ENCODE results near the gene NKX1-1.
A peak's percentile ranks its signal among the peaks of the same experiment; 100 is the strongest.

Gene NKX1-1

DNA sequence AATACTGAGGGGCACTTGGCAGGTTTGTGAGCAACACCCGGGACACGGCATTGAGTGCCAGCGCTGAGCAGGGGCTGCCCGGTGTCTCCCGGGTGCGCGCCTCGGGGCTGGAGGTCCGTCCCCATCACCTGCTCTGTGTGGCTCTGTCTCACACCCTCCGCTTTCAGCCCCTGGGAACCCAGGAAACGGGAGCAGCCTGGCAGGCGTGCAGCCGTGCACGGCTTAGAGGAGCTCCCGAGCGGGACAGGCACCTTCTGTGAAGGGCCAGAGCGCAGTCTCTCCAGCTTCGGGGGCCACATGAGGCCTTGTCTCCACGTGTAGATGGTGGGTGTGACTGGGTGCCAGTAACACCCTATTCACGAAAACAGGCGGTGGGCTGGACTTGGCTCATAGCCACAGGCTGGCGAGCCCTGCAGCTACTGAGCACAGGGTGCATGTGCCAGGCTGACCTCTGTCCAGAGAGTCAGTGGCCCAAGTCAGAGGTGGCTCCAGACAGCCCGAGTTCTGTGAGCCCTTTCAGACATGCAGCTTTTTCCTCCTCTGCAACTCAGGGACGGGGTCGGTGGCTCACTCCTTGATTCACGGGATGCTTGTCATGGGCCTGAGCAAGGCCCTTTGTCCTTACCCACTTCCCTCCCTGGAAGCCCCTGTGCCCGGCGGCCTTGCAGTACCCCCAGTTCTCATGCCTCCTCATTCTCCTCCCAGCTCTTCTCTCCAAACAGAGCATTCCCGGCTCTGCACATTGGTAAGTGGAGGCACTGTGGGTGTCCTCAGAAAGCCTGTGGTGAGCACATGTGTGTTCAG lies 35.7 kb downstream of the NKX1-1 start:
- DNase-seq = no peak

DNA sequence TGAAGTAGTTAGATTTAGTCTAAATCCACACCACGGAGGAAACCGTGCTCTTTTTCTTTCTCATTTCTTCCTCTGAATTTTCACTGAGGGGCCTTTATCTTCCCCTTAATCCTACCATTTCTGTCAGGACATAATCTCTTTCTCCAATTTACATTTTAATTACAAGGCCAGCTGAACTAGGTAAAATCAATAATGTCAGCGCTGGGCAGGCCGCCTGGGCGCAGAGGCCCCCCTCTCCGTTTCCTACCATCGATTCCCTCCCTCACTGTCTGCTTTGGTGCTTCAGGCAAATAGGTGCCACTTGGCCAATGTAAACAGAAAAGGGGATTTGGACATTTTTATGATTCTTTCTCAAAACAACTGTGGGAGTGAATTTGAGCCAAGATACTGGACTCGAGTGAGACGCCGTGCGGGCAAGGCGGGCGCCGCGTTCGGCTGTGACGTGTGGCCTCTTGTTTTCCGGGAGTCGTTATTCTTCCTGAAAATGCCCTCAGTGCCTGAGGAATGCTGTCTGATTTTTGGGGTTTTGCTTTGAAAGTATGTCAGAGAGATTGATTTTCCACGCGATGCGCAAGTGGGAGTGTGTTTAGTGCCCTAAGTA lies 36.7 kb downstream of the NKX1-1 start:
- no peak for DNase-seq

DNA sequence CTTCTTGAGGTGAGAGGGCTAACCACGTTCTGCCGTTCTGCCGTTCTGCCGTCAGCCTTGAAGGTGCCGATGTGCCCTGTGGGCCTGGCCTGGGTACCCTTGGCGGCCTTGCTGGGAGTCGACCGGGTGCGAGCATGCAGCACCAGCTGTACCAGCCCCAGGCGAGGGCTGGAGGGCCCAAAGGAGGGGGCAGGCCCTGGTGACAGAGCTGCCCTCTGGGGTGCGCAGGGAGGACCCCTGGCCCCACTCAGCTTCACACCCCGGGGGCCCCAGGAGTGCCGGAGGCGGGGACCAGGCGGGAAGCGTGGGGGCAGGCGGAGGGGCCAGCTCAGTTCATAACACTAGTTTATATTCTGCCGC lies 37.2 kb downstream of the NKX1-1 start:
- no peak for DNase-seq

DNA sequence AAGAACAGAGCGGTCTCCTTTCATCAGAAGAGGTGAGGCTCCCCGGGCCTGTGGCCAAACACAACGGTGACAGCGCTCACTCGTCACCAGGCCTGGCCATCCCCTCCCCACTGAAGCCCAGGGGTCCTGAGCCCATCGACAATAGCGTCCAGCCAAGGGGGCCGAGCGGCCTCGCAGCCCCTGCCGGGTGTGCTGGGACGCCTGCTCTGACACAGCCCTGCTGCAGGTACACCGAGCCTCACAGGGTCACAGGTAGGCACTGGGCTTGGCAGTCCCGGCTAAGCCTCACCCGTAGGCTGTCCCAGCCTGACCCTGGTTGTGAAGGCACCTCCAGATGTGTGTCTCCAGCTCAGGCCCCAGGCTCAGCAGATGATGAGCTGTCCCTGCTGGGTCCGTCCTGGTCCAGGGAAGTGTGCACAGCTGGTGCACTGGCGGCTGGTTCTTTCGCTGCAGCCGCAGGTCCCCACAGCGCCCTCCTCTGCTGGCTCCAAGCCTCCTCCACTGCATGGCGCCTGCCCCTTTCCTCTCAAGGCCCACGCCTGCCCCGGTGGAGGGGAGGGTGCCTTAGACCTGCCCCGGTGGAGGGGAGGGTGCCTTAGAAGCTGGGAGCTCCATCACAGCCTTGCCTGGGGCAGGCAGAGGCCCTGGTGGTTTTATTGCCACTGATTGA lies 37.7 kb downstream of the NKX1-1 start:
- DNase-seq = no peak

DNA sequence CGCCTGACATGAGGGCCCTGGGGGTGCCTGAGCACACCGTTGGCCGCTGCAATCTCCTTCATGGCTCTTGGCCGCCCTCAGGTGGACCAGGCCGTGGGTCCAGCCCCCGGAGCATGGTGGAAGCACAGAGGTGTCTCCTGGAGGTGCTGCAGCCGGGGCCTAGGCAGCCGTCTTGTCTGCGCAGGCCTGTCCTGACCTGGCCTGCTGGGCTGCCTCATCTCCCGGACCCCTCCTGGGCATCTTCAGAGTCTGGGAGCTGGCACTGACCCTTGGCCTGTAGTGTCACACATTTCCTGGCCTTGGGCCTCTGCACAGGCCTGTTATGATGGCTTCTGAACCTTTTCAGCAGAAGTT lies 38.3 kb downstream of the NKX1-1 start:
- no peak for DNase-seq

DNA sequence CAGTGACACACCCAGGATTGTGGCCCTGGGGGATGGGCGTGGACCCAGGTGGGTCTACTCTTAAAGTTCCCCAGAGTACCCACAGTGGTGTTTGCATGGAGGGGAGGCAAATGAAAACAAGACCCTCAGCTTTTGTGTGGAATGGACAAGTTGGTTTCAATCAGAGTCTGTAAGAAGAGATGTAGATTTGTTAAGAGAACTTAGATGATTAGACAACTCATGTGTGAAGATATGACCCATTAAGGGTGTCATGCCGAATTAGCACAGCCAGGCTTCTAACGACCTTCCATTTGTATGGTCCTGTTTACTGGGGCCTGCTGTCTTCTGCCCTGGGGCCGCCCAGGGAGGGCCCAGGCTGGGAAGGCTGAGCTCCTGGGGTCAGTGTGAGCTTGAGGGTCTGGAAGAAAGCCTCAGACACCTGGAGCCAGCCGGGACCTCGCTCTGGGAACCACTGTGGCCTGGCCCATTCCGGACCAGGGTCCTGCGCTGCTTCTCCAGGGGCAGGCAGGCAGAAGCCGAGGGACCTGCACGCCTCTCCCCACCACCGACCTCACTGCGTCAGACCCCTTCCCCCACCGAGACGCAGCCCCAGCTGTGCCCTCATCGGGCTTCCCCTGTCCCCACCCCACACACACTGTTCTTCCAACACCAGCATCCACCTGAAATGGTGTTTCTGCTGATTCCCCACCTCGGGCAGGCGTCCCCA lies 38.9 kb downstream of the NKX1-1 start:
- DNase-seq = no peak

DNA sequence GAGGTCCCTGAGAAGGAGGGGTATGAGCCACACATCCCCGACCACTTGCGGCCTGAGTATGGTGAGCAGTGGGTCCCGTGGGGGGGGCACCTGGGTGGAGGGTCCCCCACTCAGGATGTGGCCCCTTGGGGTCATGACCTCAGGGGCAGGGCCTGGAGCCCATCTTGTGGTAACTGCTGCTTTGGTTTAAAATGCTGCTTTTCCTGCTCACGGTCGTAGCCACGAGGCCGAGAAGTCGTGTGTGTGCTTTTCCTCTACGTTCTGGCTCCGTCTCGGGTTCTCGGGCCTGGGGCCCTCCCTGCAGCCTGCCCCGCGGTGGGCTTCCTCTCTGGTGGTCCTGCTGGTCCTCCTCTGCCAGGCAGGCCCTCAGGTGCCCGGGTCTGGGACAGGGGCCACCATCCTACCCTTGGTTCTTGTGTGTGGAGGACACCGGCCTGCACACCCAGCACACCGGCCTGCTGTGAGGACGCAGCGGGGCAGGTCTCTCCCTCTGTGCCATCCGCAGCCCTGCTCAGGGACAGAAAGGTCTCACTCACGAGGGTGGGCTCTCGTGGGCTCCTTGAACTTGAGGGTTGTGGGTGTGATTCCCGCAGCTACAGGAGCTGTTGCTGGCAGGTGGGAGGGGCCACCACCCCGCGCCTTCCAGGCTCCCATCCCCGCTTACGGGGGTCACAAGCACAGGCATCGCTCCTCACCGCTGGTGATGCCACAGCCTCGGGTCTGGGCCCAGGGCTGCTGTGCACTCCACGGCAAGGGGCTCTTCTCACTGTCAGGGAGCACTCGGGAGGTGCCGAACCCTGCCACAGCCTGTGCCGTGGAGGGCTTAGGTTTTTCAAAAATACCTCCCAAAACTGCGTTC lies 39.6 kb downstream of the NKX1-1 start:
- no peak for DNase-seq

DNA sequence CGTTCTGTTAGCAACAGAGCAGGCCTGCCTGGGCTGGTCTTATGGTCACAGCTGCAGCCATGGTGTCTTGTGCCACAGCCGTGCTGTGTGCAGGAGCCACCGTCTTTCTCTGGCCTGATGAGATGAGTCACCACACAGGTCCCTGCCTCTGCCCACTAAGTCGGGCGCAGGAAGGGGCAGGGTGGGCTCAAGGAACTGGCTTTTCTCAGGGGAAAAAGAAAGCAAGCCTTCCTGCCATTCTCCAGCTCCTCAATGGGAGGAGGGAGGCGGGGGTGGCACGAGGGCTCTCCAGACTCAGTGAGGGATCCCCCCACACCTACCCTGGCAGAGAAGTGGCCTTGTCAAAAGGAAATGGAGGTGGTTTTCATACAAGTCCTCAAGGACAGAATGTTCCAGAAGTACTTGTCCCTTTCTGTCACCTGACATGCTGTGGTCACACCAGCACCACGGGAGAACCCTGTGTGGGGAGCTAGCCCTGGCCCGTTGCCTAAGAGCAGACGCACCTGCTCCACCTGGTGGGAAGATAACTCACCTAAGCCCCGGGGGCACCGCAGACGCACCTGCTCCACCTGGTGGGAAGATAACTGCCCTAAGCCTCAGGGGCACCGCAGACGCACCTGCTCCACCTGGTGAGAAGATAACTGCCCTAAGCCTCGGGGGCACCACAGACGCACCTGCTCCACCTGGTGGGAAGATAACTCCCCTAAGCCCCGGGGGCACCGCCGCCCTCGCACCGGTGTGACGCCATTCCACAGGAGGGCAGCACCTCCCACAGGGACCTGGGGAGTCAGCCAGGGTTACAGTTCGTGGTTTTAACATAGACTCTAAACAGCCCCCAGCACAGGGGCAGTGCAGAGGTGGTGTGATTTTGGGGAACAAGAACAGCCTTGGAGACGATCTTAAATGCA lies 40.7 kb downstream of the NKX1-1 start:
- DNase-seq = no peak

DNA sequence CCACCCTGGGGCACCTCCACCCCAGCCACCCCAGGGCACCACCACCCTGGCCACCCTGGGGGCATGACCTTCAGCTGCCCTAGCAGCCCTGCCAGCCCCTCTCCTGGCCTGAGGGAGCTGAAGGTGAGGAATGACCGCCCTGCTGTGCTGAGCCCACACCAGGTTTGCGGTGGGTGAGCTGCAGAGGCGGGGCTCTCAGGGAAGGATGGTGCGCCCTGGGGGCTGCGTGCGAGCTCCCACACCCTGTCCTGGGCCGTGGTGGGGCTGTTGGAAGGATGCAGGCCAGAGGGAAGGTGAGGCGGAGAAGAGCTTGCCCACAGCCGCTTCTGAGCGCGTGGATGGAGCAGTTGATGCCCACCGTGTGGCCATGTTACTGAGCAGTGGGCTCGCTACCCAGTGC lies 41.5 kb downstream of the NKX1-1 start:
- no peak for DNase-seq

DNA sequence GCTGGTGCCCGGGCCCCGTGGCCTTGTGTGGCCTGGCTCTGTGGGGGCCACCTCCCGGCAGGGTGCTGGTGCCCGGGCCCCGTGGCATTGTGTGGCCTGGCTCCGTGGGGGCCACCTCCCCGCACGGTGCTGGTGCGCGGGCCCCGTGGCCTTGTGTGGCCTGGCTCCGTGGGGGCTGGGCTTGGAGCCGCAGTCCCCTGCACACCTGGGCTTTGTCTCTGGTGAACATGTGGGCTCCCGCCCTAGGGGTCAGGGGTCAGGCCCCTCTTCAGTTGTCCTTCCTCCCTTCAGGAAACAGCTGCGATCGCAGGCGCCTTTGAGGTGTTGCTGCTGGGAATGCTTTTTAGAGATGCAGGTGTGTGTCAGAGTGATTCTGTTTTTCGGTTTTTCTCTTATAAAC lies 42.0 kb downstream of the NKX1-1 start:
- no peak for DNase-seq

DNA sequence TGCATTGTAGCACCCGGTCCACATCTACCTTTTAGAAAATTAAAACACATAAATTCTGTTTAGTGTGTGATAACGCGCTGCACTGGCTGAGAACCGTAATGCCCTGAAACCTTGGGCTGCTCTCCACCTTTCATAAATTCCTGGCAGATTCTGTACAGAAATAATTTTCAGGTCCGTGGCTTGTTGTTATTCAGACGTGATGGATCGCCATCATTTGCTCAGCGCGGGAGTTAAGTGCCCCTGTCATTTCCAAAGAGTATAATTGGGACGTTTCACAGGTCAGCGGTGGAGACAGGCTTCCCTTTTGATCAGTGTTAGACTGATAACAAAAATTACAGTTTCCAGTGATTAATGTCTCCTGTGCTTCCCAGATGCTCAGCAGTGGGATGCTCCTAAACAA lies 42.7 kb downstream of the NKX1-1 start:
- DNase-seq = no peak

DNA sequence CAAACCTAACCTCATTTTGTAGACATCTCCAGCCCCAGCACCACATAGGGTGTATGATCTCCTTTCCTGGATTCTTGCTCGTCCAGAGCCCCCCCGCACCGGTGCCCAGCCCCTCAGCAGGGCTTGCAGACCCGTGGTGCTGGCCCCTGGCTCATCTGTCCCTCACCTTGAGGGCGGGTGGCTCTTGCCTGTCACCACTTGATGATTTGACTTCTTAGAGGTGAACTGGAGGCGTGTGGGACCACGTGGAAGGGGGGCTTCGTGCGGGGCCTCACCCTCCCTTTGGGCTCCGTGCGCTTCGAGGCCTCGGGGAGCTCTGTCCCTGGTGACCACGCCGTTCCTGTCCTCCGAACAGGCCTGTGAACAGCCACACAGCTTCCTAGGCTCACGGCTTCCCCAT lies 43.7 kb downstream of the NKX1-1 start:
- no peak for DNase-seq

DNA sequence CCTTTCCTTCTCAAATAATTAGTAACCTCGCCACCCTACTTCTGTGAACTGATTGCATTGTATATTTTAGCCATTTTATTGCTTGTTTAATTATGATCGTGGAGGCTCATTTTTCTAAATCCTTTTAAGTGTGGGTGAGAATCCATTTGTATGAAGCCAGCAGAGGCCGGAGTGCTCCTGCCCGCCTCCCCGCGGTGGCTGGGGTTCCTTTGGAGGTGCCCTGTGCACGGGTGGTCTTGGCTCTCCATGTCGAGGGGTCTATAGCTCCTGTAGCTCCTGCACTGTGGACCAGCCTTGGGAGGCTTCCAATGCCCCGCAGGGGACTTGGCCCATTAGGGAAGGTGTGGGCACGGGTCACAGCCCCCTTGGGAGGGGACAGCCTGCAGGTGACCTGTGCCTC lies 44.2 kb downstream of the NKX1-1 start:
- DNase-seq = no peak

DNA sequence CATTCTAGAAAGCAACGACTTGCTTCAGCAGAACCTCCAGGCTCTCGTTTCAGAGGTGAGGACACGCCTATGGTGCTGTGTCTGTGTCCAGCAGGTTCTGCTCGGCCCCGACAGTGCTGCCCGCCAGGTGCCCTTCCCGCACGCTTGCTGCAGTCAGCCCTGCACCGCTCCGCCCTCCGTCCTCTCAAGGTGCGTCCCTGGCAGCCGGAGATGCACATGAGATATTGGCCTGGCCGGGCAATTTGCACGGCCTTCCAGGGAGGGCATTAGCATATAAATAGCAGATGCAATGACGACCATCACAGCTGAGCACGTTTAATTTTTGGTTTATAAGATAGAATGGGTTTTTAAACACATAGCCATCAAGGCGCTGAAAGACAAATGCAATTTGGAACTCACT lies 44.8 kb downstream of the NKX1-1 start:
- no peak for DNase-seq

DNA sequence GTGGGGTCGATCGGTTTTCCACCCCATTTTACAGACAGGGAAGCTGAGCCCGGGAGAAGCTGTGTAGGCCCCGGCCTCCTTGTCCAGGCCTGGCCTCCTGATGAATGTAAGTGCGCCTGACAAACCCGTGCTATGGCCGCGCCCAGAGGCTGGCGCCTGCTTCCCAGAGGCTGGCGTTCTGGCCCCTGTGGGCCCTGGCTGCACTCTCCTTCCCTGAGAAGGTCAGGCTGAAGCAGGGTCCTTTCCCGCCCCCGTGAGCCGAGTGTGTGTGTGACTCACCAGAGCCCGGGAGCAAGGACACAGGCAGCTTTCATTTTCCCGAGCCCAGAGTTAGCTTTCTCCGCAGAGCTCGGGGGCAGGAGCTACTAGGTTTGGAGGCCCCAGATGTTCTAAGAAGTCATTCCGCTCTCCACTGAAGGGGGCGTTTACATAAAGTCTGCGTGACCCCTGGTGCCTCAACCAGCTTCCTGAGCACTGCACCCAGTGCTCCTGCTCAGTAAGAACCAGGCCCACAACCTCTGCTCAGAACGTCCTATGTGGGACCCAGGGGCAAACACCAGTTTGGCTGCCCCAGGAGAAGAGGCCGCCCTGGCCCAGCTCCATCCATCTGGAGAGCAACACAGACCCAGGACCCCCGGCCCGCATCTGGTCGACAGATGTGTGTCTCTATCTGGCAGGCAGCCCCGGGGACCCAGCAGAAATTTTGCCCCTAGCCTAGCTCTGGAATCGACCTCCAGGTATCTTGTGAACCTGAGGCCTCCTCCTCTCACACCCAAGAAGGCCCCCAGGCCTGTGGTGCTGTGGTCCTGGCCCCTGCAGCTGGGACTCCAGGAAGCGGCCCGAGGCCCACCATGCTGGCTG lies 45.6 kb downstream of the NKX1-1 start:
- DNase-seq = no peak

DNA sequence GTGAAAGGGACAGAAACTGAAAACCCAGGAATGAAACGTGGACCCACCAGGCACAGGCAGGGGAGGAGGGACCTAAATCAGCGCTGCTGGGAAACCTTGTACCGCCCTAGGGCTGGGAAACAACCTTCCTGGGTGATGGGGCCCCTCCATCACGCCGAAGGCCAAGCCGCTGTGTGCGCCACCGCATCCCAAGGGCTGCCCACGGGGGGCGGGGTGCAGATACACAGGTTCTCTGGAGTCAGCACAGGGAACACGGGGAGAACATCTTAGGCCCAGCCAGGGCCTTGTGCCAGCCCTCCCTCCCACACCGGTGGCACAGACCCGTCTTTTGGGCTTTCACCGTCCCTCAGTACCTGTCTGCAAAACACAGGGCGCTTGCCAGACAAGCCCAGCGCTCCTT lies 46.3 kb downstream of the NKX1-1 start:
- no peak for DNase-seq

DNA sequence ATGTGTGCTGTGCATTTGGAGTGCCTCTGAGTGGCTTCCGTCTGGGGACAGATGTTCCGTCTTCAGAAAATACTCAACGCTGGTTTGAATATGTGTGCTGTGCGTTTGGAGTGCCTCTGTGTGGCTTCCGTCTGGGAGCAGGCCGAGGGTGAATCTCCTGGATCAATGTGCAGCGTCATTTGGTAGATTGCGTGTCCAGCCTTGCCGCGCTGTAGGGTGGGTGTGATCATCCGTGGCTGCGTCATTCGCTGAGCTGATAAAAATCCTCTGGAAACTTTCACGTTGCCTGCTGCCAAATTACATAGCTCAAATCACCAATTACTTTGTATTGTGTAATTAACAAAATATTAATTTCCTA lies 47.1 kb downstream of the NKX1-1 start:
- DNase-seq = no peak

DNA sequence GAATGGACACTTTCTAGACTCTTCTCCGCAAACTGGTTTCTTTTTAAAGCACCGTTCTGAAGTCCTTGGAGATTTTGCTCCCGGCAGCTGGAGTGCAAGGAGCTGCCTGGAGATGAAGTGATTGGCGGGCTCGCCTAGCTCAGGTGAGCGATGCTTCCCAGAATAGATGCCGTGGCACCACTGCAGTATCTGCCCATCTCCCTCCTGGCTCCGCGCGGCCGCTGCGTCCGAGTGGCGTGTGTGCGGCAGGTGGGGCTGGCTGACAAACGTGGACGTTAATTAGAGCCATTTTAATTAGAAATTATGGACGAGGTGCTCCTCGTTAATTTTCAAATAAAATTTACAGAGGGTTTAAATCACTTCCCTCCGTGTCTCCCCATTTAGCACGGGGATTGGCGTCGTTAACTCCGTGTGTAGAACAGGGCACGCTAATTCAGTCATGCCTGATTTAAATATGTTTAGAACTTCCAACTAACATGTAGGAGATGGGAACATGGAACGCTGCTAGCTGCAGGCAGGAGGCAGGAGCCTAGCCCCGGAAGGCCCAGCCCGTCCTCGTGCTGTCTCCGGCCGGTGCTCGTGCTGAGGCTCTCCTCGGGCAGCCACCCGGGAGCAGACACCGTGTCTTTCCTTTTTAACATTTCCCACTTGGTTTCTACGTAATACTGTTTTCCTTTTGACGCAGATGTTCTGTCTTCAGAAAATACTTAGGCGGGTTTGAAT lies 47.7 kb downstream of the NKX1-1 start:
- DNase-seq = no peak

DNA sequence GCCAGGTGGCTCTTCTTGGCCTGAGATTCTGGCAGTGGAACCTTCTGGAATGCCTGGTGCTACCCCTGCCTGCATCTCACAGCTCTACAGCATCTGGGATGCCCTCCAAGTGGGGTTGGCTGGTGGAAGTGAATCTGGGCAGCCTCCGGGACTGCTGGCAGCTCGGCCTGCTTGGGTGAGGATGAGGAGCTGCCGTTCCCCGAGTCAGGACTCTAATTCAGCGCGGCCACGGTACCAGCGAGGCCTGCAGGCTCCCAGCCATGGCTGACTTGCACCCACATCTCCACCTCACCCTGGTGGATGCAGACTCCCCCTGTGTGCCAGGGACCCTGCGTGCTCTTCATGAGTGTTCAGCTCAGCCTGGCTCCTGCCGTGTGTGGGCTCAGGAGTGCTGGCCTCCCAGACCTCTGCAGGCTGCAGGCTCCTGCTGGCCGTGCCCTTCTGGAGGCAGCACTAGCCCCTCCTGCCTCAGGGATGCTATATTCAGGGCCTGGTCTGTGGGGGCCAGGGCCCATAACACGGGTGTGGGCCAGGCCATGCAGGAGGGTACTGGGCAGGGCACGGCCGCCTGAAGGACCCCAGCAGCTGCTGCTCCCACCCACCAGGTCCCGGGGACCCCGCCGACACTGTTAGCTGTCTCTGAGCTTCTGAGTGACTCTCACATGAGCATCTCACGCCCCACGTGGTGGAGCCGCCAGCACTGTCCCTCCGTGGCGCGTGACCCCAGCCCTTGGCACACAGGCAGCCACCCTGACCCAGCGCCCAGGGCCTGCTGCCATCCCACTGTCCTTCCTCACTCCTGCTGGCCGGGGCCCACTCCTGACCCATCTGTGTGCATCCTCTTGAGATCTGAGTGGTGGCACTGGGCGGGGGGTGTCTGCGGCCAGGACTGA lies 48.6 kb downstream of the NKX1-1 start:
- peak; percentile 64 for DNase-seq

Data from midbrain (tissue), 1 donor.